NB4 (cell line): ENCODE data around the gene LTA4H.

Source experiments
- DNase-seq: peaks from one replicate; pipeline ENCODE4 v3.0.0; 2010; ENCODE audit warnings: low read depth
- H3K4me3 ChIP-seq: one replicate; pipeline ENCODE4 v1.5.1; 2011; ENCODE audit warnings: mild to moderate bottlenecking, low read depth, low read length, moderate library complexity
- CTCF ChIP-seq: IDR thresholded peaks from one replicate; pipeline ENCODE4 v1.5.1; 2012; ENCODE audit warnings: low read depth, low read length
- MAX ChIP-seq: IDR thresholded peaks from 2 replicates; pipeline ENCODE4 v1.6.1; 2011; ENCODE audit warnings: low read depth, low read length
- MYC ChIP-seq: IDR thresholded peaks from 2 replicates; pipeline ENCODE4 v1.6.1; 2011; ENCODE audit warnings: low read depth, low read length
- POLR2A ChIP-seq: IDR thresholded peaks from 2 replicates; pipeline ENCODE4 v1.6.1; 2011; ENCODE audit warnings: mild to moderate bottlenecking; ENCODE audit not compliant: insufficient read length; ENCODE audit errors: extremely low read depth

LTA4H gene

GRCh38 chr12:96077081-96077480 lies 41.7 kb upstream of the LTA4H start:
- H3K4me3 ChIP-seq = no peak overlapping the region
- no peak for TF ChIP-seq MAX
- no peak for TF ChIP-seq POLR2A
- TF ChIP-seq MYC = no peak
- no peak for TF ChIP-seq CTCF
- no peak for DNase-seq

DNA sequence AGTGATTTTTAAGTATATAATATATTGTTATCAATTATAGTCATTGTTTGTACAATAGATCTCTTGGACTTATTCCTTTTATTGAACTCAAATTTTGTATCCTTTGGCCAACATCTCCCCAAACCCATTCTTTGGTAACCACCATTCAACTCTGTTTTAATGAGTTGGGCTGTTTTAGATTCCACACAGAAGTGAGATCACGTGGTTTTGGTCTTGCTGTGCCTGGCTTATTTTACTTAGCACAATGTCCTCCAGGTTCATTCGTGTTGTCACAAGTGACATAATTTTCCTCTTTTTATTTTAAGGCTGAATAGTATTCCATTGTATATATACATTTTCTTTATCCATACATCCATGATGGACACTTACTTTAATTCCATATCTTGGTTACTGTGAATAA lies 40.2 kb upstream of the LTA4H start:
- no peak overlapping the region for H3K4me3 ChIP-seq
- TF ChIP-seq CTCF = no peak
- TF ChIP-seq POLR2A = no peak
- TF ChIP-seq MAX = no peak
- TF ChIP-seq MYC = no peak
- no peak for DNase-seq

GRCh38 chr12:96073346-96074330 lies 38.3 kb upstream of the LTA4H start:
- DNase-seq = peak; percentile 85
- no peak for TF ChIP-seq POLR2A
- no peak for TF ChIP-seq MYC
- TF ChIP-seq CTCF = no peak
- TF ChIP-seq MAX = no peak
- H3K4me3 ChIP-seq = no peak overlapping the region

- H3K4me3 ChIP-seq = no peak overlapping the region
- TF ChIP-seq CTCF (peak; percentile 18), MYC (no peak)
- peak; percentile 60 for DNase-seq
Observed at GRCh38 chr12:96070670-96071279, 35.4 kb upstream of the LTA4H start.

GRCh38 chr12:96069511-96070231 lies 34.3 kb upstream of the LTA4H start:
- no peak for DNase-seq
- TF ChIP-seq MYC = no peak
- no peak for TF ChIP-seq POLR2A
- TF ChIP-seq CTCF = no peak
- no peak for TF ChIP-seq MAX
- H3K4me3 ChIP-seq = no peak overlapping the region
